Astrocyte (in vitro differentiated cells and primary cell): ENCODE data around the gene PCNP.

Experiments used
- EZH2 ChIP-seq: IDR thresholded peaks from 2 replicates; pipeline ENCODE4 v1.6.1; 2012; ENCODE audit warnings: mild to moderate bottlenecking, low read length, inconsistent platforms; ENCODE audit not compliant: insufficient read depth
- TF ChIP-seq, protein P1 (sequence below): IDR thresholded peaks from 2 replicates; pipeline ENCODE4 v1.5.1; 2011; ENCODE audit warnings: low read depth, mild to moderate bottlenecking, inconsistent platforms, low read length, moderate library complexity; ENCODE audit not compliant: insufficient read depth

- TF ChIP-seq, protein P1, sequence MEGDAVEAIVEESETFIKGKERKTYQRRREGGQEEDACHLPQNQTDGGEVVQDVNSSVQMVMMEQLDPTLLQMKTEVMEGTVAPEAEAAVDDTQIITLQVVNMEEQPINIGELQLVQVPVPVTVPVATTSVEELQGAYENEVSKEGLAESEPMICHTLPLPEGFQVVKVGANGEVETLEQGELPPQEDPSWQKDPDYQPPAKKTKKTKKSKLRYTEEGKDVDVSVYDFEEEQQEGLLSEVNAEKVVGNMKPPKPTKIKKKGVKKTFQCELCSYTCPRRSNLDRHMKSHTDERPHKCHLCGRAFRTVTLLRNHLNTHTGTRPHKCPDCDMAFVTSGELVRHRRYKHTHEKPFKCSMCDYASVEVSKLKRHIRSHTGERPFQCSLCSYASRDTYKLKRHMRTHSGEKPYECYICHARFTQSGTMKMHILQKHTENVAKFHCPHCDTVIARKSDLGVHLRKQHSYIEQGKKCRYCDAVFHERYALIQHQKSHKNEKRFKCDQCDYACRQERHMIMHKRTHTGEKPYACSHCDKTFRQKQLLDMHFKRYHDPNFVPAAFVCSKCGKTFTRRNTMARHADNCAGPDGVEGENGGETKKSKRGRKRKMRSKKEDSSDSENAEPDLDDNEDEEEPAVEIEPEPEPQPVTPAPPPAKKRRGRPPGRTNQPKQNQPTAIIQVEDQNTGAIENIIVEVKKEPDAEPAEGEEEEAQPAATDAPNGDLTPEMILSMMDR, result no peak
- no peak for TF ChIP-seq EZH2
Measured at GRCh38 chr3:101639280-101639963, 65.4 kb downstream of the PCNP start.
